ENCODE results near the gene ELAPOR2. TPM values are rescaled to one million over a fixed set of nuclear protein-coding genes. Genes with fewer than 3 reads are reported as not detected.

Gene ELAPOR2
- total RNA-seq, 1 experiment from 2014 or later, result 4.6 TPM

GRCh38 chr7:87060288-87060537, 759 bp upstream of the ELAPOR2 start:
- Mint-ChIP-seq H3K4me1 (ENCODE audit: low read depth, unreplicated experiment) (no peaks in the 10 kb centered on the region), H3K36me3 (ENCODE audit: insufficient read depth, unreplicated experiment) (no peaks in the 10 kb centered on the region), H3K4me3 (ENCODE audit: unreplicated experiment) (peak overlapping the region; percentile 68), H3K9me3 (ENCODE audit: unreplicated experiment) (no peaks in the 10 kb centered on the region), H3K27ac (ENCODE audit: unreplicated experiment) (no peak overlapping the region), H3K27me3 (ENCODE audit: insufficient read depth, unreplicated experiment) (peaks cover 13% of the 10 kb centered on the region)
- no peaks in the 10 kb centered on the region; the same call in 1 of the 2 replicates for H3K27me3 ChIP-seq (replicated peaks; ENCODE audit: control insufficient read depth, insufficient read depth, low read length)
- no peak overlapping the region for H3K4me3 ChIP-seq (ENCODE audit: low read depth, low read length)
- BruUV-seq (replicated peaks), result no TSS peak
- POLR2A ChIA-PET, result no interaction called here
- CTCF ChIA-PET, result interaction anchor here (1.4 kb wide), 1 partner anchor 95 kb away, joined by 3 read pairs; no protein-coding TSS in a partner anchor
- no peak for TF ChIP-seq CTCF (IDR thresholded peaks at IDR 0.05; ENCODE audit: insufficient read depth in 1 of 2, low read depth in 1 of 2, low read length in 1 of 2, severe bottlenecking in 1 of 2, unreplicated experiment in 1 of 2)
- no peak for DNase-seq
- H3K36me3 ChIP-seq (ENCODE audit: control insufficient read depth, insufficient read depth, low read length), result no peaks in the 10 kb centered on the region
- intact Hi-C loops (cut with micrococcal nuclease; ENCODE audit: unreplicated experiment), result no loop called here
- no peaks in the 10 kb centered on the region for H3K9me3 ChIP-seq
- H3K4me1 ChIP-seq, result peaks cover 4% of the 10 kb centered on the region

GRCh38 chr7:87058744-87059524, 520 bp downstream of the ELAPOR2 start:
- Mint-ChIP-seq H3K9me3 (ENCODE audit: unreplicated experiment) (no peaks in the 10 kb centered on the region), H3K36me3 (ENCODE audit: insufficient read depth, unreplicated experiment) (no peaks in the 10 kb centered on the region), H3K4me3 (ENCODE audit: unreplicated experiment) (peak overlapping the region; percentile 66), H3K27ac (ENCODE audit: unreplicated experiment) (no peak overlapping the region), H3K27me3 (ENCODE audit: insufficient read depth, unreplicated experiment) (peaks cover 13% of the 10 kb centered on the region), H3K4me1 (ENCODE audit: low read depth, unreplicated experiment) (no peaks in the 10 kb centered on the region)
- no peak for TF ChIP-seq CTCF (IDR thresholded peaks at IDR 0.05; ENCODE audit: insufficient read depth in 1 of 2, low read depth in 1 of 2, low read length in 1 of 2, severe bottlenecking in 1 of 2, unreplicated experiment in 1 of 2)
- Histone ChIP-seq H3K27me3 (replicated peaks; ENCODE audit: control insufficient read depth, insufficient read depth, low read length) (no peaks in the 10 kb centered on the region; the same call in 1 of the 2 replicates), H3K4me3 (ENCODE audit: low read depth, low read length) (peak overlapping the region; percentile 44), H3K36me3 (ENCODE audit: control insufficient read depth, insufficient read depth, low read length) (no peaks in the 10 kb centered on the region), H3K9me3 (no peaks in the 10 kb centered on the region), H3K4me1 (peaks cover 4% of the 10 kb centered on the region)
- BruUV-seq (replicated peaks), result no TSS peak
- DNase-seq, result no peak
- intact Hi-C loops (cut with micrococcal nuclease; ENCODE audit: unreplicated experiment), result loop anchor here (1.0 to 2.0 kb wide), 5 partner anchors 89 to 178 kb away; partner anchors contain the start of gene DMTF1
- POLR2A ChIA-PET, result no interaction called here
- CTCF ChIA-PET, result interaction anchor here (0.6 to 1.4 kb wide), 2 partner anchors 94 to 96 kb away, joined by 3 to 5 read pairs; partner anchors contain the start of gene DMTF1

GRCh38 chr7:87057210-87057609, 2.2 kb downstream of the ELAPOR2 start:
- Histone ChIP-seq H3K4me3 (ENCODE audit: low read depth, low read length) (no peak overlapping the region), H3K4me1 (peaks cover 4% of the 10 kb centered on the region), H3K36me3 (ENCODE audit: control insufficient read depth, insufficient read depth, low read length) (no peaks in the 10 kb centered on the region), H3K9me3 (no peaks in the 10 kb centered on the region), H3K27me3 (replicated peaks; ENCODE audit: control insufficient read depth, insufficient read depth, low read length) (no peaks in the 10 kb centered on the region; the same call in 1 of the 2 replicates)
- TF ChIP-seq CTCF (IDR thresholded peaks at IDR 0.05; ENCODE audit: insufficient read depth in 1 of 2, low read depth in 1 of 2, low read length in 1 of 2, severe bottlenecking in 1 of 2, unreplicated experiment in 1 of 2), result no peak
- Mint-ChIP-seq H3K27ac (ENCODE audit: unreplicated experiment) (no peak overlapping the region), H3K27me3 (ENCODE audit: insufficient read depth, unreplicated experiment) (peaks cover 13% of the 10 kb centered on the region), H3K9me3 (ENCODE audit: unreplicated experiment) (no peaks in the 10 kb centered on the region), H3K36me3 (ENCODE audit: insufficient read depth, unreplicated experiment) (no peaks in the 10 kb centered on the region), H3K4me3 (ENCODE audit: unreplicated experiment) (no peak overlapping the region), H3K4me1 (ENCODE audit: low read depth, unreplicated experiment) (no peaks in the 10 kb centered on the region)
- ChIA-PET CTCF (no interaction called here), POLR2A (no interaction called here)
- BruUV-seq (replicated peaks), result no TSS peak
- intact Hi-C loops (cut with micrococcal nuclease; ENCODE audit: unreplicated experiment), result no loop called here
- no peak for DNase-seq
